GM21367 (cell line): ENCODE measurements around the gene SVBP.

Source experiments
- ATAC-seq: cut with Tn5 transposase; IDR thresholded peaks from one replicate; pipeline ENCODE4 v1.9.1; 2021; ENCODE audit not compliant: unreplicated experiment

The SVBP gene

GRCh38 chr1:42806593-42806992 lies 10.6 kb downstream of the SVBP start:
- no peak for ATAC-seq

GRCh38 chr1:42806171-42806570 lies 11.0 kb downstream of the SVBP start:
- ATAC-seq, result no peak

DNA sequence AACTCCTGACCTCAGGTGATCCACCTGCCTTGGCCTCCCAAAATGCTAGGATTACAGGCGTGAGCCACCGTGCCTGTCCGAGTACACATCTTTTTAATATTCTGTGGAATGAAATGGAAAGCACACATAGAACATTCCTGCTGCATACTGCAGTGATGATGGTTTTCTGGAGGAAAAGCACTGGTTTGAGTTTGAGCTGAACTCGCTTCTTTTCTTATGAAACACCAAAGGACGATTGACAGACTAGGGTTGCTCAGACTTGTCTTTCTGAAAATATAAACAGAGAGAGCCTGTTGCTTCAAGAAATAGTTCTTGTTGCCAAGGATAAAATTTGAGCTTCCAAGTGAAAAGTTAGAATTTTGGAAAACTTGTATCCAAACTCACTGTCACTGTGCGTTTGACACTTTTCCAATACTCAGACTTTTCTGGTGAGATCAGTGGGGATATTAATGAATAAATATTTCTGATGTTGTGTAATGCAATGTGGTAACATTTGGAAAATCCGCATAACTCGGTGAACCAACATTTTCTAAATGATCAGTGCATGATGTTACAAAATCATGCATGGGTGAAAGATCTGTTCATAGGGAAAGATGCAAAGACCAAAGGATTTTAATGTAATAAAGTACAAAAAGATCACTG lies 15.2 kb downstream of the SVBP start:
- no peak for ATAC-seq

DNA sequence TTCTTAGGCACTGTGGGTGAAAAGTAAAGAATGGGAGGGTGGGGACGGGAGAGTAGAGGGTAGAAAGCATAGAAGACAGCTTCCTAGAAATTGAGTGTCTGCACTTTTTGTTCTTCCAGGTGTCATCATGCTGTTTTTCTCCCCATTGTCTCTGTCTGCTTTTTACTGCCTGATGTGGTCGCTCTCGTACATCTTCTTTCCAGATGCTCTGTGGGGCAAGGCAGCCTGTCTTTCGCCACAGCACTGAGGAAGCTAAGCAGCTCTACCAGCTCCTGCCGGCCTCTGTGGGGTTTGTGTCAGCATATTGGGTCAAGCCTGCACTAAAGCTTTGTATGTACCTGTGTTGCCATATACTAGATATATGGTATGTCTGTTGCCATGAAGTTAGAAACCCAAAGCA lies 19.2 kb downstream of the SVBP start:
- no peak for ATAC-seq

GRCh38 chr1:42797414-42797813 lies 19.8 kb downstream of the SVBP start:
- ATAC-seq, result no peak

DNA sequence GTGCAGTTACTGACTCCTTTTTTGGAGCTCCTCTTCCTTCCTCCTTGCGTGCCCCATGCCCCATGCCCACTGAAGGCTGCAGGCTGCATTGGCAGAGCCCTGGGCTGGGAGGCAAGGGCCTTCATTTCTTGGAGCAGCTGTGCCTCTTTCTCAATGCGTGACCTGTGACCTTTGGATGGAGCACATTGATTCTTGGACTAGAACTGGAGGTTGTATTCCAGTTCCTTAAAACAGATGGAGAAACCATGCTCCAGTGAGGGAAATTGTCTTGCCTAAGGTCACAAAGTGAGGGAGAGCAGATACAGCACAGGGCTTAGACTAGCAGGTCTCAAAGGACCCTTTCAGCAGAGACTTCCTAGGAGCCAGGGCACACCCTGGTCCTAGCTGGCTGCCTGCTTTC lies 23.4 kb downstream of the SVBP start:
- no peak for ATAC-seq

GRCh38 chr1:42788021-42788420 lies 29.2 kb downstream of the SVBP start:
- no peak for ATAC-seq

DNA sequence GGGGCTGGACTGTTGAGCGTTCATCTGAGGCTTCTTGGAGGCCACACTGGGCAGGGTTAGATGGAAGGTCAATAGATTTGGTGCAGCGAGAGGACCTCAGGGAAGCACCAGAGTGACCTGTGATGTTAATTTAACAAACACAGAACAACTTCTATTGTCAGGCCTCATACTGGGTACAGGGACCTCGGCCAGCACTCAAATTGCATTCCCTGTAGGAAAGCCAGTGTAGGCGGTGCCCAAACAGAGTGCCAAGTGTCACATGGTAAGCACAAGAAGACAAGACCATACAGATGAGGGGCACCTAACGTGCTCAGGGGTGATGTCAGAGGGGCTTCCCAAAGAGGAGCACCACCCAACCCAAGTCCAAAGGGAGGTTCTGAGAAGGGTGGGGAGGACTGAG lies 31.1 kb downstream of the SVBP start:
- ATAC-seq, result no peak

DNA sequence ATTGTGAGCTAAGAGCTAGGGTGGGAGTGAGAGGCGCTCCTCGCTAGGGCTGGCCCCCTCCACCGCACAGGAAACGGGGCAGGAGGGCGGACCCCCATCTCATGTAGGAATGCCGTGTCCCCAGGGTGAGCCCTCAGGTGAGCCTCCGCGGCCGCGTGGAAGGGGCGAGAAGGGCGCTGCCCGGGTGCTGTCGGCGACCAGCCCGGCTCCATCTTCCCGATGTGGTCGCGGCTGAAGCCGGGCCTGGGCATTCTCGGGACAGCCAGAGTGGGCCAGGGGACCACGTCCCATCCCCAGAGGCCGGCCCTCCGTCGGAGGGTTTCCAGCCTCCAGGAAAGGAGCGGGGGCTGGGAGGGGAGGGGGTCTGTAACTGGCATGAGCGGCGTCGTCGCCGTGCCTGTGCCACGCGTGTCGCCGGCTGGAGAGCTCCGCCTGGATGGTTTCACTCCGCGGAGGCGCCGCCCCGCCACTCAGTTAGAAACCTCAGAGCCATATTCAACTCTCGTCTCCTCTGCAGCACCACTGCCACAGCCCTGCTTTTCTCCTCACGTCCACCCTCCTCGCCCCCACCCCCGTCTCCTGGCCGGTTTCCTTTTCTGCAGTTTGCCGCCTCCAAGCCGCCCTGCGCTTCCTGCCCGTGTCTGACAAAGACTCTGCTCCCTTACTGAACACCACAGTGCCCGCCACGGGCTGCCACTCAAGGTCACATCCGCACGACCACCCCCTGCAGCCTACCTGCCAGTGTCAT lies 32.1 kb downstream of the SVBP start, which contains the start of gene TMEM269:
TMEM269 (plus strand) TSS at position 46 of the 748 bp plus-strand sequence. CDS start 4,903 bp downstream, outside the sequence.
- ATAC-seq, result no peak

DNA sequence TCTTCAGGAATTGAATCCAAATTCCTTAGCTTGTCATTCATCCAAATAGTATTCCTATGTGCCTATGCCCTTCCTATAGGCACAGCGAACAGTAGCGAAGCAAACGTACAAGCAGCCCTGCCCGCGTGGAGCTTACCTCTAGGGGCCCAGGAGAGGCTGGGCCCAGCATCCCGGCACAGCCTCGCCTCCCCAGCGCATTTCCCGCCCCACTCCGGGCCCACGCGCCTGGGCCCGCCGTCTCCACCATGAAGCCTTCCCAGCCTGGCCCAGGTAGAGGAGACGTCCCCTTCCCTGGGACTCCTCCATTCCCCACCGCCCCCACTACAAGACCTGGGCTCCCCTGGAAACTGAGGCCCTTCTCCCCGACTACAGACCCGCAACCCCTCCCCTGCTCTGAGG lies 32.7 kb downstream of the SVBP start:
- no peak for ATAC-seq

GRCh38 chr1:42783092-42783491 lies 34.1 kb downstream of the SVBP start:
- no peak for ATAC-seq

DNA sequence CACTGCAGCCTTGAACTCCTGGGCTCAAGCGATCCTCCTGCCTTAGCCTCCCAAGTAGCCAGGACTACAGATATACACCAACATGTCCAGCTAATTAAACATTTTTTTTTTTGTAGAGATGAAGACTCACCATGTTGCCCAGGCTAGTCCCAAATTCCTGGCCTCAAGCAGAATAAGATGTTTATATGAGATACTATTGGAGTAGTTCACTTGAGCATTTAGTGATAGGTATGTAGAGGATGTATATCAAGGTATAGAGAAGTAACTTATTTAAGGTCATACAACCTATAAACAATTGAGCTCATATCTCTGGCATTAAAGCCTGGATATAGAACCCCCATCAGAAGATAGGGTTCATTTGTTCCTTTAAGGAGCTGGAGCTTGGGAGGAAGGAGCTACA lies 37.0 kb downstream of the SVBP start:
- no peak for ATAC-seq

DNA sequence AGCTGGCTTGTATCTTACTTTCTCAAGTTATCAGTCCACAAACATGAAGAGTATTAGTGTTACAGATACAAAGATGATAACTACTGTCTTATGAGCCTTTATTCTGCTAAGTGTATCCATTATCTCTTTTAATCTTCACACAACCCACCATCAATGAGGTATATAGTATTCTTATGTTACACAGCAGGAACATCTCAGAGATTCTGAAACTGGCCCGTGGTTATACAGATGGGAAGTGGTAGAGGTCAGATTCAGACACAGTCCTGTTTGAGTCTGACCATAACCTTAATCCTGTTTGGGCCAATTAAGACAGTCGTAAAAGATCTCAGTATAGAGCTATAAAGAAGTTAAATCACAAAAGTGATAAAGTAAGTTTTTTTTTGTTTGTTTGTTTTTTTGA lies 37.5 kb downstream of the SVBP start:
- ATAC-seq, result no peak

GRCh38 chr1:42777852-42778251 lies 39.3 kb downstream of the SVBP start:
- no peak for ATAC-seq

DNA sequence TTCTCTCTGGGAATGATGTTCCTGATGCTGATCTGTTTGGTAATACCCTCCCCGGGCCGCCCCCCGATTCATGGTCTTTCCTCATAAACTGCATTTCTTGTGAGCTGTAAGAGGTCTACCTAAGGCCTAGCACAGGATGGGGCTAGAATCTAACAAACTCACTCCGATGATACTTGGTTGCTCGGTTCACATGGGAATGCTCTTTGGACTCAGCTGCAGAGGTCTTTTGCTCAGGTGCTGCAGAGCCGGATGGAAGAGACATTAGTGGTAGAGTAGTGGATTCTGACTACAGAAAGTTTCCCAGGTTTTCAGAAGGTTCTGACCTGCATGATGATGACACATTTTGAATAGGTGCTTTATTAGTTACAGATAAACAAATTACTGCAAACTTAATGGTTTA lies 40.7 kb downstream of the SVBP start:
- ATAC-seq, result no peak

DNA sequence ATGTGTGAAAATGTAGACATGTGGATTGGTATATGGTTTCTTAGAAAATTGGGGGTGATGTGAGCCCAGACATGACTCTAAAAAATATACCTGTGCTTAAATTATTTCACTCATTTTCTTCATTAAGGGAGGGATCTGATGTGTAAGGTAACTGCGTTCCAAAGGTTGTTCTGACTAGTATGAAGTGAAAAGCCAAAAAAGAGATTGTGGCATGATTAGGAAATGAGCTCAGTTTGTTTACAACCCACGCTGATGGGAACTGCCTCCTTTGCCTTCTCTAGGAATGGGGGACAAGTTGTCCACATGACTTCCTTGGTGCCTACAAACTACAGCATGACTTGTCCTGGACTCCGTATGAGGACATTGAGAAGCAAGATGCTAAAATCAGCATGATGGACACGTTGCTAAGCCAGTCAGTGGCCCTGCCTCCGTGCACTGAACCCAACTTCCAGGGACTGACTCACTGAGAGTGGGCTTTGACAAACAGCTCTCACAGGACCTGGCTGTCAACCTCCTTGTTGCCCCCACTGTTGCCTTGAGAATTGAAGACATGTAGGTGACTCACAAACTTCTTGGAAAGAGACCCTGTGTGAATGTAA lies 42.2 kb downstream of the SVBP start:
- no peak for ATAC-seq

DNA sequence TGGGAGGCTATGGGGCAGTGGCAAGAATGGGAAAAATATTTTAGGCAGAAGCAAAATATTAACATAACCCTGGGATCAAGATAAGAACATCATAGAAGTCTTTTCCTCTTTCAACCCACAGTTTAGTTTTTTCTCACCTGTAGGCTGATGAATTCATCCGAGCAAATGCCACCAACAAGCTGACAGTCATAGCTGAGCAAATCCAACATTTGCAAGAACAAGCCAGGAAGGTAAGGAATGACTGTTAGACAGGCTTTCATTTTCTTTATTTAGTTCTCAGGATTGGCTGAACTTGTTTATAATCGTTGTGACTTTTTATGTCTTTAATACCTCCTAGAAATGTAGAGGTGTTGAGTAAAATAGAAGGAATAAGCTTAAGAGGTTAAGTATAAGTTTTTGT lies 43.8 kb downstream of the SVBP start:
- no peak for ATAC-seq

- no peak for ATAC-seq
Observed at GRCh38 chr1:42769811-42770210, 47.4 kb downstream of the SVBP start.

DNA sequence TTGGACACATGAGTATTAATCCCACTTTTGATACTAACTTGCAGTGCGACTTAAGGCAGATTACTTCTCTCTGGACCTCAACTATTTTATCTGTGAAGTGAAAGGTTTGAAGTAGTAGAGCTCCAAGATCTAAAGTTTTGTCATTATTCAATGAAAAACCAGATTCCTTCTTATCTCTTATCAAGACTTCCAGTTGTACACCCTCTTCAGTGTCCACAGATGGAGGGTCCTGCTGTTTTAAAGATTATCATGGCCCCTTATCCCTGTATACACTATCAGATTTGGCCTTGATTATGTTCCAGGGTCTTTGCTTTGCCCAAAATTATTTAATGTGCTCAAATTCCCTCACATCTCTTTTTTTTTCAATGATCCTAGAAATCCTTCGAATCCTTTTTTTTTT lies 49.0 kb downstream of the SVBP start:
- no peak for ATAC-seq

- peak; percentile 2 for ATAC-seq
Observed at GRCh38 chr1:42767510-42768000, 49.6 kb downstream of the SVBP start.

- peak; percentile 84 for ATAC-seq
Observed at GRCh38 chr1:42766741-42767509, 50.3 kb downstream of the SVBP start, which contains the start of the genes C1orf50 and P3H1. Gene C1orf50 (plus strand): TSS chr1:42767249. CDS start chr1:42767312, 63 bp downstream. Gene P3H1 (minus strand): TSS chr1:42767028. CDS start chr1:42766971, 57 bp downstream.
